DND-41 (cell line): Measurements from ENCODE around the gene DPH1.

Source experiments
- ATAC-seq: fragments of 200-7000 bp; cut with Tn5 transposase; 3 replicates; pipeline ENCODE4 v1.9.1; 2021; ENCODE audit warnings: low read depth; ENCODE audit not compliant: insufficient read depth
- DNase-seq: peaks from one replicate; pipeline ENCODE4 v3.0.0-alpha.2; 2020
- H2AFZ ChIP-seq: 2 replicates; pipeline ENCODE4 v1.6.0; 2012; ENCODE audit warnings: low read depth, low read length
- H3K27ac ChIP-seq: 2 replicates; pipeline ENCODE4 v1.5.1; 2012; ENCODE audit warnings: low read length, inconsistent platforms
- H3K27me3 ChIP-seq: fragments of 200-600 bp; sonication (generic); 2 replicates; pipeline ENCODE4 v1.6.0; 2012; ENCODE audit warnings: low read length, mild to moderate bottlenecking, inconsistent platforms; ENCODE audit not compliant: insufficient read depth, poor library complexity
- H3K36me3 ChIP-seq: 2 replicates; pipeline ENCODE4 v1.5.1; 2012; ENCODE audit warnings: low read length, inconsistent platforms; ENCODE audit not compliant: insufficient read depth
- H3K4me1 ChIP-seq: 2 replicates; pipeline ENCODE4 v1.5.1; 2012; ENCODE audit warnings: mild to moderate bottlenecking, low read length; ENCODE audit not compliant: insufficient read depth
- H3K4me2 ChIP-seq: 2 replicates; pipeline ENCODE4 v1.6.0; 2012; ENCODE audit warnings: mild to moderate bottlenecking, moderate library complexity, low read length, inconsistent platforms; ENCODE audit not compliant: insufficient read depth
- H3K4me3 ChIP-seq, 2 experiments: fragments of 200-600 bp in 1 of 2; shearing (Covaris generic) in 1 of 2; 2 replicates each; pipeline ENCODE4 v1.5.1; 2012 to 2016; ENCODE audit warnings: inconsistent platforms in 2 of 2, low read length in 2 of 2, mild to moderate bottlenecking in 2 of 2, low read depth in 1 of 2, moderate library complexity in 1 of 2
- H3K79me2 ChIP-seq: 2 replicates; pipeline ENCODE4 v1.6.0; 2012; ENCODE audit warnings: low read length, inconsistent platforms; ENCODE audit not compliant: insufficient read depth
- H3K9ac ChIP-seq: 2 replicates; pipeline ENCODE4 v1.6.0; 2012; ENCODE audit warnings: low read depth, mild to moderate bottlenecking, inconsistent platforms, low read length, moderate library complexity
- H3K9me3 ChIP-seq: 2 replicates; pipeline ENCODE4 v1.5.1; 2012; ENCODE audit warnings: low read length, moderate library complexity, mild to moderate bottlenecking, inconsistent platforms; ENCODE audit not compliant: insufficient read depth, severe bottlenecking
- H4K20me1 ChIP-seq: 2 replicates; pipeline ENCODE4 v1.6.0; 2012; ENCODE audit warnings: low read length; ENCODE audit not compliant: insufficient read depth
- EZH2 ChIP-seq: IDR thresholded peaks from 3 replicates; pipeline ENCODE4 v1.6.1; 2012; ENCODE audit warnings: borderline replicate concordance, low read depth, mild to moderate bottlenecking, moderate library complexity, low read length, inconsistent platforms; ENCODE audit not compliant: severe bottlenecking
- TF ChIP-seq, protein P1 (sequence below): IDR thresholded peaks from 2 replicates; pipeline ENCODE4 v1.5.1; 2012; ENCODE audit warnings: borderline replicate concordance, low read length, moderate library complexity, mild to moderate bottlenecking; ENCODE audit not compliant: poor library complexity, severe bottlenecking; ENCODE audit errors: extremely low read depth

DPH1 gene

DNA sequence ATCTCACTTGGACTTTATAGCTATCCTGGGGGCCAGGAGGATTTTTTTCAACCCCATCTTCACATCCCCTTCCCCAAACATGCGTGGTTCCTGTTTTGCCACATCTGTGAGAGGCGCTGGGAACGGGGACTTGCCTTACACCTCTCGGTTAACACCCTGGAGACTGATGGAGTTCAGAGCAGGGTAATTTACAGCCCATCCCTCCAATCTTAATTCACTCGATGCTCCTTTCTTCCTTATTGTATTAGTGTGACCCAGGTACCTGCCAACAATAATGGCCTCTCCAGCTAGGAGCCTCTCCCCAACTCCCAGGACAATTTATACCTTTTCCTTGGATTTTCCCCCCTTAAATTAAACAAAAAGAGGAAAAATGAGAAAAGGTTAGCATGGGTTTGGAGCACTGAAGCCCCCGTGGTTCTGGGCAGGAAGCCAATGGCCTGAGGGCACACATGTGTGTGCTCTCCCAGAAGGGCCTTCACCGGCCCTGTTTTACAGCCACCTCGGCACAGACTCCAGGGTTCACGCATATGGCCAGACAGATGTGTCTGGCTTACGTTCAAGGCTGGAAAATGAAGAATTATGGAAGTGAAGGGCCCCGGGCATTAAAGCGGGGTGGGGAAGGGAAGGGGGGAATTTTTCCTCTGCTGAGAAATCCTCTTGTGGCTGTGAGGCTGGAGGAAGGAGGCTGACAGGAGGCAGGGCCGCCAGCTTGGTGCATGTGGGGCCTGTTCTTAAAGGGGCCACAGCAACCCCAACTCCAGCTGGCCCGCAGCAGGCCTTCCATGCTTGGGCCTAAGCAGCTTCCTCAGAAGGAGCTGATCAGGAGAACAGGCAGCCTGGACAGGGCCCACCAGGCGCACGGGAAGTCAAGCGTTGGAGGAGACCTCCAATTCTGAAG, 46.4 kb downstream of the DPH1 start:
- TF ChIP-seq, protein P1, sequence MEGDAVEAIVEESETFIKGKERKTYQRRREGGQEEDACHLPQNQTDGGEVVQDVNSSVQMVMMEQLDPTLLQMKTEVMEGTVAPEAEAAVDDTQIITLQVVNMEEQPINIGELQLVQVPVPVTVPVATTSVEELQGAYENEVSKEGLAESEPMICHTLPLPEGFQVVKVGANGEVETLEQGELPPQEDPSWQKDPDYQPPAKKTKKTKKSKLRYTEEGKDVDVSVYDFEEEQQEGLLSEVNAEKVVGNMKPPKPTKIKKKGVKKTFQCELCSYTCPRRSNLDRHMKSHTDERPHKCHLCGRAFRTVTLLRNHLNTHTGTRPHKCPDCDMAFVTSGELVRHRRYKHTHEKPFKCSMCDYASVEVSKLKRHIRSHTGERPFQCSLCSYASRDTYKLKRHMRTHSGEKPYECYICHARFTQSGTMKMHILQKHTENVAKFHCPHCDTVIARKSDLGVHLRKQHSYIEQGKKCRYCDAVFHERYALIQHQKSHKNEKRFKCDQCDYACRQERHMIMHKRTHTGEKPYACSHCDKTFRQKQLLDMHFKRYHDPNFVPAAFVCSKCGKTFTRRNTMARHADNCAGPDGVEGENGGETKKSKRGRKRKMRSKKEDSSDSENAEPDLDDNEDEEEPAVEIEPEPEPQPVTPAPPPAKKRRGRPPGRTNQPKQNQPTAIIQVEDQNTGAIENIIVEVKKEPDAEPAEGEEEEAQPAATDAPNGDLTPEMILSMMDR, result no peak
- no peak for TF ChIP-seq EZH2
- no peaks in the 10 kb centered on the region for H3K27me3 ChIP-seq
- H3K4me1 ChIP-seq, result no peaks in the 10 kb centered on the region
- no peaks in the 10 kb centered on the region for H3K9me3 ChIP-seq
- no peak for DNase-seq
- ATAC-seq, result no peak
- no peak overlapping the region for H2AFZ ChIP-seq
- H4K20me1 ChIP-seq, result no peaks in the 10 kb centered on the region
- H3K36me3 ChIP-seq, result peaks cover 74% of the 10 kb centered on the region
- no peak overlapping the region for H3K9ac ChIP-seq
- no peaks in the 10 kb centered on the region for H3K79me2 ChIP-seq
- no peak overlapping the region for H3K27ac ChIP-seq
- no peak overlapping the region for H3K4me2 ChIP-seq
- H3K4me3 ChIP-seq, result no peak overlapping the region

DNA sequence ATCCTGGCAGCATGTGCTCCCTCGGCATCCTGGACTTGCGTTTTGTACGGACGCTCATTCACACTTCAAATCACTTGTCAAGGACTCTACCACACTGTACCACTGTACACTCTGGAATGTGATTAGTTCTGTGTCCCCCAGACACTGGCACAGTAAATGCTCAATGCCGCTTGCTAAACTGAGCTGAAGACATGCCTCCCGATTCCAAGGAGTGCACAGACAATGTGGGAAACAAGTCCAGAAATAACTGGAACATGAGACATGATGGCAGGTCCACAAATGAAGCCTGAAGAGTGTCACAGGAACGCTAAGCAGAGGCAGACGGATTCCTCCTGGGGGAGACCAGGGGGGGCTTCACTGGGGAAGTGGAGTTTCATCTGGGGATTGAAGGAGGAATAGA, 47.1 kb downstream of the DPH1 start:
- Histone ChIP-seq H3K79me2 (no peaks in the 10 kb centered on the region), H3K4me1 (no peaks in the 10 kb centered on the region), H3K9me3 (no peaks in the 10 kb centered on the region), H3K4me2 (no peak overlapping the region), H3K4me3 (no peak overlapping the region), H3K27ac (no peak overlapping the region), H3K27me3 (no peaks in the 10 kb centered on the region), H2AFZ (no peak overlapping the region), H3K36me3 (peaks cover 74% of the 10 kb centered on the region), H3K9ac (no peak overlapping the region), H4K20me1 (no peaks in the 10 kb centered on the region)
- no peak for ATAC-seq
- TF ChIP-seq, protein P1, result no peak
- TF ChIP-seq EZH2, result no peak
- no peak for DNase-seq

DNA sequence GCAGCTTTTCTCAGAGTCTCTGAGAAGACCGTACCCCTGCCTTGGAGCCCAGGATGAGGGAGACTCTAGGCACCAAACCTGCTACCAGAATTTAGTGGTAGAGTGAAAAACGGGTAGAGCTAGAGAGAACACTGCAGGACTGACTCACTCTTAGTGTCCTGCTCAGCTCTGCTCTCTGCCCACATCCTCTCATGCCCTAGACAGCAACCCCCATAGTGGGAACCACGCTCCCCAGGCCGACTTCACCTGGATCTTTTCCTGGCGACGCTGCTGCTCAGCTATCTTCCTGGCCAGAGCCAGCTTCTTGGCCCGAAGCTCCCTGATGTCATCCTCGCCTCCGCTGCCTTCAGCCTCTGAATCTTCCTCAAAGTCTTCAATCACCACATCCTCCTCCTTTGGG, 51.6 kb downstream of the DPH1 start:
- no peak overlapping the region for H2AFZ ChIP-seq
- no peaks in the 10 kb centered on the region for H3K27me3 ChIP-seq
- peaks cover 88% of the 10 kb centered on the region for H3K36me3 ChIP-seq
- DNase-seq, result no peak
- H3K9ac ChIP-seq, result no peak overlapping the region
- H3K79me2 ChIP-seq, result no peaks in the 10 kb centered on the region
- no peak overlapping the region for H3K4me3 ChIP-seq
- TF ChIP-seq EZH2, result no peak
- TF ChIP-seq, protein P1, result no peak
- no peaks in the 10 kb centered on the region for H4K20me1 ChIP-seq
- no peak for ATAC-seq
- H3K9me3 ChIP-seq, result no peaks in the 10 kb centered on the region
- no peaks in the 10 kb centered on the region for H3K4me1 ChIP-seq
- H3K4me2 ChIP-seq, result no peak overlapping the region
- H3K27ac ChIP-seq, result no peak overlapping the region; the same call in 1 of the 2 replicates
